ENCODE measurements around the gene MMD2. TPM values are rescaled to one million over a fixed set of nuclear protein-coding genes. Genes with fewer than 3 reads are reported as not detected.

MMD2 gene
- total RNA-seq, 4 donors from 2014 or later: not detected

- Histone ChIP-seq H3K4me3 (no peak overlapping the region), H3K27ac (no peak overlapping the region), H3K9me3 (no peaks in the 10 kb centered on the region), H3K4me1 (no peaks in the 10 kb centered on the region), H3K36me3 (no peaks in the 10 kb centered on the region), H3K27me3 (no peaks in the 10 kb centered on the region)
- TF ChIP-seq CTCF (IDR thresholded peaks at IDR 0.05) (no peak), POLR2A (IDR thresholded peaks at IDR 0.05) (no peak)
- intact Hi-C loops (cut with DNase I; ENCODE audit: low total_unique reads): no loop called here
- no peak for DNase-seq
Observed at GRCh38 chr7:4878336-4879335, 80.4 kb downstream of the MMD2 start.

- Histone ChIP-seq H3K27ac (no peak overlapping the region), H3K27me3 (no peaks in the 10 kb centered on the region), H3K4me1 (no peaks in the 10 kb centered on the region), H3K36me3 (no peaks in the 10 kb centered on the region), H3K4me3 (no peak overlapping the region), H3K9me3 (no peaks in the 10 kb centered on the region)
- DNase-seq: no peak
- TF ChIP-seq CTCF (IDR thresholded peaks at IDR 0.05): no peak
- TF ChIP-seq POLR2A (IDR thresholded peaks at IDR 0.05): no peak
- intact Hi-C loops (cut with DNase I; ENCODE audit: low total_unique reads): no loop called here
Observed at GRCh38 chr7:4876586-4876985, 82.4 kb downstream of the MMD2 start.

- Histone ChIP-seq H3K9me3 (no peaks in the 10 kb centered on the region), H3K4me1 (no peaks in the 10 kb centered on the region), H3K27me3 (no peaks in the 10 kb centered on the region), H3K36me3 (no peaks in the 10 kb centered on the region), H3K27ac (no peak overlapping the region), H3K4me3 (no peak overlapping the region)
- DNase-seq: no peak
- intact Hi-C loops (cut with DNase I; ENCODE audit: low total_unique reads): no loop called here
- TF ChIP-seq CTCF (IDR thresholded peaks at IDR 0.05): no peak
- TF ChIP-seq POLR2A (IDR thresholded peaks at IDR 0.05): no peak
Observed at GRCh38 chr7:4875391-4875790, 83.6 kb downstream of the MMD2 start.

- intact Hi-C loops (cut with DNase I; ENCODE audit: low total_unique reads): no loop called here
Observed at GRCh38 chr7:4873071-4873944, 85.7 kb downstream of the MMD2 start.

More at GRCh38 chr7:4873071-4873944, 85.7 kb downstream of the MMD2 start:
- Histone ChIP-seq H3K9me3 (no peaks in the 10 kb centered on the region), H3K4me1 (no peaks in the 10 kb centered on the region), H3K4me3 (no peak overlapping the region), H3K36me3 (no peaks in the 10 kb centered on the region), H3K27ac (no peak overlapping the region), H3K27me3 (no peaks in the 10 kb centered on the region)
- DNase-seq: no peak
- TF ChIP-seq CTCF (IDR thresholded peaks at IDR 0.05) (no peak), POLR2A (IDR thresholded peaks at IDR 0.05) (no peak)

All from uterus (tissue), 4 donors.